IMR-90 (cell line): ENCODE data around the gene STAMBPL1. TPM values are rescaled to one million over a fixed set of nuclear protein-coding genes. Genes with fewer than 3 reads are reported as not detected.

Experiments used
- ATAC-seq: fragments of 200-7000 bp; cut with Tn5 transposase; 2 replicates; pipeline ENCODE4 v1.9.1; 2020; ENCODE audit warnings: low read depth, mild to moderate bottlenecking, moderate library complexity
- BruUV-seq: library from RNA; stranded (reverse); fragments of 400-500 nt; replicated peaks from 2 replicates; lab custom pipeline; 2021; lab: Mats Ljungman, UMichigan
- CTCF ChIA-PET: fragments of 300-600 bp; formaldehyde crosslinking; extraction: SDS; loops from one replicate; lab custom pipeline; 2021; ENCODE audit warnings: antibody characterized with exemption; lab: Yijun Ruan, JAX
- POLR2A ChIA-PET: fragments of 300-600 bp; sonication (Branson Sonifier 250); formaldehyde crosslinking; loops from one replicate; lab custom pipeline; 2022; ENCODE audit warnings: antibody characterized with exemption; ENCODE audit not compliant: unreplicated experiment; lab: Charles Lee
- DNase-seq: peaks from one replicate; pipeline ENCODE4 v3.0.0; 2013
- H2AFZ ChIP-seq: replicated peaks from 2 replicates; pipeline ENCODE3; 2013; ENCODE audit warnings: low read length, mild to moderate bottlenecking; ENCODE audit not compliant: poor library complexity
- H2AK5ac ChIP-seq: 2 replicates; pipeline ENCODE4 v1.6.1; 2013; ENCODE audit warnings: low read depth, low read length, inconsistent platforms
- H2AK9ac ChIP-seq: replicated peaks from 2 replicates; pipeline ENCODE3; 2013; ENCODE audit warnings: mild to moderate bottlenecking, low read depth, low read length, moderate library complexity; ENCODE audit not compliant: poor library complexity
- H2BK120ac ChIP-seq: 2 replicates; pipeline ENCODE4 v1.6.1; 2013; ENCODE audit warnings: low read depth, low read length, inconsistent platforms
- H2BK15ac ChIP-seq: 3 replicates; pipeline ENCODE4 v1.6.1; 2013; ENCODE audit warnings: low read depth, low read length, inconsistent platforms
- H2BK20ac ChIP-seq: 2 replicates; pipeline ENCODE4 v1.6.1; 2013; ENCODE audit warnings: low read depth, mild to moderate bottlenecking, inconsistent platforms, low read length, moderate library complexity
- H2BK5ac ChIP-seq: 2 replicates; pipeline ENCODE4 v1.6.1; 2013; ENCODE audit warnings: mild to moderate bottlenecking, low read depth, low read length, inconsistent platforms; ENCODE audit not compliant: poor library complexity, severe bottlenecking
- H3K14ac ChIP-seq: replicated peaks from 2 replicates; pipeline ENCODE4 v1.6.1; 2013; ENCODE audit warnings: low read depth, low read length, inconsistent platforms
- H3K18ac ChIP-seq: 2 replicates; pipeline ENCODE4 v1.6.1; 2013; ENCODE audit warnings: low read depth, low read length, control low read depth
- H3K23ac ChIP-seq: 2 replicates; pipeline ENCODE4 v1.6.1; 2013; ENCODE audit warnings: low read depth, low read length, inconsistent platforms
- H3K27ac ChIP-seq: 2 replicates; pipeline ENCODE4 v1.5.1; 2013; ENCODE audit warnings: mild to moderate bottlenecking, control low read depth, low read length; ENCODE audit not compliant: insufficient read depth
- H3K27me3 ChIP-seq: 2 replicates; pipeline ENCODE4 v1.6.1; 2013; ENCODE audit warnings: low read length; ENCODE audit not compliant: control insufficient read depth, insufficient read depth
- H3K36me3 ChIP-seq: 2 replicates; pipeline ENCODE4 v1.6.1; 2013; ENCODE audit warnings: low read length, mixed read lengths; ENCODE audit not compliant: control insufficient read depth, insufficient read depth
- H3K4ac ChIP-seq: 2 replicates; pipeline ENCODE4 v1.6.1; 2013; ENCODE audit warnings: low read depth, low read length, inconsistent platforms
- H3K4me1 ChIP-seq: 2 replicates; pipeline ENCODE4 v1.6.1; 2013; ENCODE audit warnings: low read length, mixed read lengths; ENCODE audit not compliant: control insufficient read depth, insufficient read depth
- H3K4me2 ChIP-seq: 2 replicates; pipeline ENCODE4 v1.6.1; 2013; ENCODE audit warnings: low read depth, mild to moderate bottlenecking, control low read depth, low read length, moderate library complexity
- H3K4me3 ChIP-seq: 2 replicates; pipeline ENCODE4 v1.5.1; 2013; ENCODE audit warnings: low read depth, mild to moderate bottlenecking, control low read depth, low read length, moderate library complexity; ENCODE audit not compliant: insufficient read depth
- H3K56ac ChIP-seq: 2 replicates; pipeline ENCODE4 v1.6.1; 2013; ENCODE audit warnings: low read length, inconsistent platforms; ENCODE audit not compliant: insufficient read depth; ENCODE audit errors: extremely low read depth
- H3K79me1 ChIP-seq, 2 experiments: 2 replicates each; pipeline ENCODE4 v1.6.1; 2013; ENCODE audit warnings: low read length in 2 of 2, inconsistent platforms in 1 of 2, low read depth in 1 of 2
- H3K9ac ChIP-seq: 2 replicates; pipeline ENCODE4 v1.6.1; 2013; ENCODE audit warnings: low read depth, low read length, control low read depth
- H3K9me1 ChIP-seq: 2 replicates; pipeline ENCODE4 v1.6.1; 2013; ENCODE audit warnings: low read length, inconsistent platforms; ENCODE audit not compliant: insufficient read depth
- H3K9me3 ChIP-seq: 2 replicates; pipeline ENCODE4 v1.6.1; 2013; ENCODE audit warnings: low read length; ENCODE audit not compliant: control insufficient read depth, insufficient read depth
- H4K20me1 ChIP-seq: 2 replicates; pipeline ENCODE4 v1.6.1; 2013; ENCODE audit warnings: low read length, inconsistent platforms; ENCODE audit not compliant: insufficient read depth
- H4K5ac ChIP-seq: 2 replicates; pipeline ENCODE4 v1.6.1; 2013; ENCODE audit warnings: mild to moderate bottlenecking, low read depth, low read length, control low read depth
- H4K8ac ChIP-seq, 2 experiments: 2 replicates each; pipeline ENCODE4 v1.6.1; 2013; ENCODE audit warnings: low read depth in 2 of 2, low read length in 2 of 2, control low read depth in 1 of 2, inconsistent platforms in 1 of 2
- H4K91ac ChIP-seq: 2 replicates; pipeline ENCODE4 v1.6.1; 2013; ENCODE audit warnings: low read depth, low read length, inconsistent platforms; ENCODE audit not compliant: insufficient read depth
- BHLHE40 ChIP-seq: fragments of 150-350 bp; IDR thresholded peaks from 2 replicates; pipeline ENCODE4 v1.6.1; 2016; ENCODE audit warnings: mild to moderate bottlenecking, low read depth, low read length
- CEBPB ChIP-seq: IDR thresholded peaks from 2 replicates; pipeline ENCODE4 v1.6.1; 2012; ENCODE audit warnings: low read depth, low read length, improper control_type of control experiment
- CTCF ChIP-seq: conservative IDR thresholded peaks from 2 replicates; pipeline ENCODE4 v1.5.1; 2012; ENCODE audit warnings: mild to moderate bottlenecking, low read depth, low read length, improper control_type of control experiment
- FOS ChIP-seq: fragments of 150-350 bp; IDR thresholded peaks from 2 replicates; pipeline ENCODE4 v1.6.1; 2016; ENCODE audit warnings: low read depth, low read length
- MAFK ChIP-seq: IDR thresholded peaks from 2 replicates; pipeline ENCODE4 v1.6.1; 2012; ENCODE audit warnings: low read depth, low read length, improper control_type of control experiment
- MAZ ChIP-seq: IDR thresholded peaks from 2 replicates; pipeline ENCODE4 v1.6.1; 2012; ENCODE audit warnings: low read depth, mild to moderate bottlenecking, low read length, improper control_type of control experiment, moderate library complexity, borderline replicate concordance
- MXI1 ChIP-seq: IDR thresholded peaks from 2 replicates; pipeline ENCODE4 v1.6.1; 2012; ENCODE audit warnings: low read depth, mild to moderate bottlenecking, low read length, moderate library complexity, borderline replicate concordance
- NFE2L2 ChIP-seq: fragments of 150-350 bp; IDR thresholded peaks from 2 replicates; pipeline ENCODE4 v1.6.1; 2016; ENCODE audit warnings: low read depth, mild to moderate bottlenecking, low read length
- RAD21 ChIP-seq: IDR thresholded peaks from 2 replicates; pipeline ENCODE4 v1.6.1; 2012; ENCODE audit warnings: low read length, improper control_type of control experiment
- RCOR1 ChIP-seq: IDR thresholded peaks from 2 replicates; pipeline ENCODE4 v1.6.1; 2012; ENCODE audit warnings: mild to moderate bottlenecking, low read length, improper control_type of control experiment; ENCODE audit not compliant: insufficient replicate concordance
- RFX5 ChIP-seq: IDR thresholded peaks from 2 replicates; pipeline ENCODE4 v1.8.0; 2012; ENCODE audit warnings: low read depth, mild to moderate bottlenecking, low read length, moderate library complexity
- SMC3 ChIP-seq: fragments of 150-350 bp; IDR thresholded peaks from 2 replicates; pipeline ENCODE4 v1.6.1; 2016; ENCODE audit warnings: low read depth, mild to moderate bottlenecking, antibody characterized with exemption, low read length, moderate library complexity
- USF2 ChIP-seq: fragments of 150-350 bp; IDR thresholded peaks from 2 replicates; pipeline ENCODE4 v1.6.1; 2017; ENCODE audit warnings: mild to moderate bottlenecking, antibody characterized with exemption, low read length, low read depth
- WGBS, 2 experiments: methylation state at CpG; one replicate each; pipeline versions ENCODE4 v1.1.5 to v1.1.7; 2013; ENCODE audit warnings: missing lambda C conversion rate in 2 of 2; ENCODE audit not compliant: insufficient read length in 1 of 2; ENCODE audit errors: extremely low coverage in 2 of 2; 5-methylcytosine and 5-hydroxymethylcytosine counted together
- dilution Hi-C: fragments of 300-500 bp; cut with HindIII; formaldehyde crosslinking; loops from one replicate; pipeline ENCODE4 v1.14.3; 2018; ENCODE audit warnings: low sequenced_read_pairs; ENCODE audit not compliant: unreplicated experiment
- in situ Hi-C: fragments of 300-500 bp; cut with MboI; formaldehyde crosslinking; loops from 3 replicates; pipeline ENCODE4 v1.14.3; 2019; ENCODE audit warnings: low sequenced_read_pairs, inconsistent platforms, mixed read lengths
- intact Hi-C: fragments of 100-400 bp; cut with micrococcal nuclease; formaldehyde crosslinking; loops from 2 replicates; pipeline ENCODE4 v1.10.0; 2022
- polyA plus RNA-seq, 3 experiments: library from polyadenylated mRNA; depleted of rRNA; stranded (reverse); fragments of >200 nt; gene quantifications; 2 replicates each; pipeline ENCODE4 v1.2.3, GENCODE V29; 2012; ENCODE audit warnings: low replicate concordance in 1 of 3
- total RNA-seq: library from RNA; depleted of rRNA; stranded (reverse); fragments of >200 nt; gene quantifications from 2 replicates; pipeline ENCODE4 v1.2.3, GENCODE V29; 2012

Gene STAMBPL1
- total and polyA plus RNA-seq, 2 of the 4 experiments (the other 2 are of a cell fraction), result 26.8 to 28.1 TPM

GRCh38 chr10:88932539-88933256 is 52.7 kb downstream of the STAMBPL1 start:
- Histone ChIP-seq H3K9me1 (0 out of 2 replicates have a peak, but pooled peaks cover 3% of the 10 kb centered on the region), H2AK5ac (peak overlapping the region; percentile 46; the same call in 1 of the 2 replicates), H3K4me1 (peaks cover 4% of the 10 kb centered on the region), H3K4ac (peak overlapping the region; percentile 65), H3K23ac (no peak overlapping the region), H2BK5ac (peak overlapping the region; percentile 30), H2BK15ac (no peak overlapping the region), H2BK120ac (0 out of 2 replicates have a peak overlapping the region, but pooled peaks have one; percentile 21), H3K36me3 (peaks cover 23% of the 10 kb centered on the region), H3K9me3 (no peaks in the 10 kb centered on the region), H3K4me2 (no peak overlapping the region), H4K5ac (peak overlapping the region; percentile 9; the same call in 1 of the 2 replicates), H4K91ac (peak overlapping the region; percentile 14; the same call in 1 of the 2 replicates), H4K20me1 (peaks cover 20% of the 10 kb centered on the region), H3K9ac (no peak overlapping the region), H3K56ac (no peak overlapping the region), H3K4me3 (no peak overlapping the region), H2AK9ac (no peak overlapping the region), H3K79me1 (peaks cover 6 to 26% of the 10 kb centered on the region in 2 experiments; a peak in 3 of 4 replicates), H3K27ac (peak overlapping the region; percentile 52), H2AFZ (peak overlapping the region; percentile 15), H4K8ac (peak overlapping the region in 1 of 2 experiments; percentile 46; a peak in 1 of 4 replicates), H2BK20ac (peak overlapping the region; percentile 41; the same call in 1 of the 2 replicates), H3K14ac (peak overlapping the region; percentile 20; the same call in 1 of the 2 replicates), H3K18ac (0 out of 2 replicates have a peak overlapping the region, but pooled peaks have one; percentile 10), H3K27me3 (no peaks in the 10 kb centered on the region)
- peak; percentile 87 for DNase-seq
- ChIA-PET CTCF (interaction anchor here (0.6 to 2.9 kb wide), 16 partner anchors 9 to 692 kb away, joined by 3 to 36 read pairs (median 4); no protein-coding TSS in a partner anchor), POLR2A (interaction anchor here (0.5 to 1.5 kb wide), 5 partner anchors 12 to 93 kb away, joined by 3 to 11 read pairs (median 4); partner anchors contain the start of gene ACTA2)
- BruUV-seq, result no TSS peak
- WGBS, 2 experiments, result 45% methylated on average over 4 of the region's 7 CpGs; no CpG with 5 or more reads in 1 of the 2 experiments
- peak; percentile 74 for ATAC-seq
- TF ChIP-seq SMC3 (peak; percentile 96), MAZ (peak; percentile 22; the same call in 1 of the 2 replicates), MXI1 (no peak), RCOR1 (peak; percentile 15), CTCF (peak; percentile 95), CEBPB (no peak), USF2 (no peak), FOS (no peak), NFE2L2 (no peak), BHLHE40 (no peak), MAFK (no peak), RAD21 (peak; percentile 91), RFX5 (no peak)
- in situ Hi-C loops, result no loop called here
- dilution Hi-C loops, result no loop called here
- intact Hi-C loops, result loop anchor here (1.0 to 5.0 kb wide), 2 partner anchors 97 to 365 kb away; no protein-coding TSS in a partner anchor
